ENCODE results near the gene KIF5B.
A peak's percentile ranks its signal among the peaks of the same experiment; 100 is the strongest.
"Not testable (repeated sequence)": the region's sequence is repeated elsewhere in the genome, so short reads cannot be mapped to it uniquely, and the experiment has no call there.

Gene KIF5B

GRCh38 chr10:32004161-32004591, 52.0 kb downstream of the KIF5B start:
- DNase-seq, result no peak

DNA sequence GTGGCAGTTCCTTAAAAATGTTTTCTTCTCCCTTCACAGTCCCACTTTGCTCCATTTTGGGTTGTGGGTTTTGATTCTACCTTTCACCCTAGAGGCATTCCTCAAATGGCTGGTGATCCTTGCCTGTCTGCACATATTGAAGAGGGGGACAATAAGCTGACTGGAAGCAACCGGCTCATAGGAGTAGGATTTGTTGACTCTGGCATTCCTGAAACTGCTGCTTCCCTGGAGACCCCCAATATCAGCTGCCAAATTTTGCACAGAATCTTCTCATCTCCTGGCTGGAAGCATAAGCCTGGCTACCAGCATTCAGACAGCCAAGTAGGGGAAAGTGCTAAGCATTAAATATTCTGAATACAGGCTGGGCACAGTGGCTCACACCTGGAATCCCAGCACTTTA, 53.7 kb downstream of the KIF5B start:
- no peak for DNase-seq

- no peak for DNase-seq
These were observed 55.3 kb downstream of the KIF5B start for GRCh38 chr10:32000937-32001336.

GRCh38 chr10:31999836-32000235, 56.4 kb downstream of the KIF5B start:
- DNase-seq, result no peak

DNA sequence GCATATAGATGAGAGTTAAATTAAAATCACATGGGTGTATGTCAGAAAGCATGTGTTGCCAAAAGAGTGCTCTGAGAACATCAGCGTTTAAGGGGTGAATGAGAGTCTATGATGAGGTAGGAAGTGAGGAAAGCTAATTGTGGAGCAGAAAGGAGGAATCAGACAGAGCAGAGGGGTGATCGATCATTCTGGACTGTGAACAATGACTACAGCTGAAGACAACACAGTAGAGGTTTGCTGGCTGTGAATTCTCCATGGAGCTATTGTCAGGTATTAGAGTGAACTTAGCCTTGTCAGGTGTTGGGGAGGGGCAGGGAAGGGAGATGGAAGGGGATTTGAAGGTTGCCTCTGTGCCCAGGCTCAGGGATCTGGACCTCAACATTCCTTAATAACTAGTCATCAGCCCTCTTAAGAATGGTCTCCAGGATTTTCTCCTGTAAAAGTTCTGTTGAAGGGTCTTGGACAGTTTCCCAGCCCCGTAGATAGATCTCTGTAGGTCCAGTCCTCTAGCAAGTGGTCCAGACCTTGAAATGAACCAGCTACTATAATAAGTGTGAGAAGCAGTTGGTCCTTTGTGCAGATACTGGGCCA, 57.1 kb downstream of the KIF5B start:
- DNase-seq, result no peak

DNA sequence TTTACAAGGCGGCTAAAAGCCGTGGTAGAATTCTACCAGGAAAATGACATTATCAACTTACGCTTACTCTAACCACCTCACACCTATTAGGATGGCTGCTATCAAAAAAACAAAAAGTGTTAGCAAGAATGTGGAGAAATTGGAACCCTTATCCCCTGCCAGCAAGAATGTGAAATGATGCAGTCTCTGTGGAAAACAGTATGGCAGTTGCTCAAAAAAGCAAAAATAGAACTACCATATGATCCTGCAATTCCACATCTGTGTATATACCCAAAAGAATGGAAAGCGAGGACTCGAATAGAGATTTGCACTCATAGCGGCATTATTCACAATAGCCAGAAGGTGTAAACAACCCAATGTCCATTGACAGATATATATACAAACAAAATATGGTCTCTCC, 61.3 kb downstream of the KIF5B start:
- DNase-seq, result no peak

GRCh38 chr10:31990937-31991336, 65.3 kb downstream of the KIF5B start:
- no peak for DNase-seq

- not testable (repeated sequence) for DNase-seq
These were observed 68.4 kb downstream of the KIF5B start for GRCh38 chr10:31987786-31988185.

GRCh38 chr10:31982111-31982510, 74.1 kb downstream of the KIF5B start:
- no peak for DNase-seq

- no peak for DNase-seq
These were observed 75.8 kb downstream of the KIF5B start for GRCh38 chr10:31980471-31980870.

GRCh38 chr10:31979071-31979470, 77.2 kb downstream of the KIF5B start:
- not testable (repeated sequence) for DNase-seq

DNA sequence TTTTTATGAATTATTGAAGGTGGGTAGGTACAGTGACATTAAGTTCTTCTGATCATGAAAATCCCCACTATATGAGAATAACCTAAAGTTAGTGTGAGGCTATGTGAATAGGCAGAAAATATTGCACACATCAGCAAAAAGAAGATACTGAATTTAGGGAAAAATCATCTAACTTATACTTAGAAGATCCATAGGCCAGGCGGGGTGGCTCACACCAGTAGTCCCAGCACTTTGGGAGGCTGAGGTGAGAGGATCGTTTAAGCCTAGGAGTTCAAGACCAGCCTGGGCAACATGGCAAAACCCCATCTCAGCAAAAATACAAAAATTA, 78.1 kb downstream of the KIF5B start:
- DNase-seq, result no peak

- DNase-seq, result no peak
These were observed 78.6 kb downstream of the KIF5B start for GRCh38 chr10:31977440-31978155.

DNA sequence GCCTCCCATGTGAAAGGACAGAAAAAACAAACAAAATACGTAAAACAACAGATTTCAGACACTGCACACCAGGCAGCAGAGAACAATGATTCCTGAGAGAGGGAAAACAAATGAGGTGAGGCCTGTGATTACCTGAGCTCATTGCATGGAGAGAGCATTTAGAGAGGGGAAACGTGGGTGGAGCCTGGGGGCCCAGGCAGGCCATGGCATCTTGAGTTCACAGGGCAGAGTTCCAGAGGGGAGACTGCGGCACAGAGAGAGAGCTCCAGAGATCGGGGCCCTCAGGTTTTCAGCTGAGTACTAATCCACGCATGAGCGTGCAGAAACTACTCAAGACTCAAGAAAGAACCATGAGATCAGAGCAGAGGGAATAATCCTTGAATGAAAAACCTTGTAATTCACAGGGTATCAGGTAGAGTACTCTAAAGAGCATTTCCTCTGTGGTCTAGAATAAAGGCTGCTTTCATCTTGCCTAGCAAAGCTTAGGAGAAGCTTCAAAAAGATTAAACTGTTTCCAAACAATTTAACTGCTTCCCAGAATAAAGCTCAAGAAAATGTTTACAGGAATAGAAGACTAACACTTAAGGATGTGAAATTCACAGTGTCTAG, 81.0 kb downstream of the KIF5B start:
- no peak for DNase-seq

DNA sequence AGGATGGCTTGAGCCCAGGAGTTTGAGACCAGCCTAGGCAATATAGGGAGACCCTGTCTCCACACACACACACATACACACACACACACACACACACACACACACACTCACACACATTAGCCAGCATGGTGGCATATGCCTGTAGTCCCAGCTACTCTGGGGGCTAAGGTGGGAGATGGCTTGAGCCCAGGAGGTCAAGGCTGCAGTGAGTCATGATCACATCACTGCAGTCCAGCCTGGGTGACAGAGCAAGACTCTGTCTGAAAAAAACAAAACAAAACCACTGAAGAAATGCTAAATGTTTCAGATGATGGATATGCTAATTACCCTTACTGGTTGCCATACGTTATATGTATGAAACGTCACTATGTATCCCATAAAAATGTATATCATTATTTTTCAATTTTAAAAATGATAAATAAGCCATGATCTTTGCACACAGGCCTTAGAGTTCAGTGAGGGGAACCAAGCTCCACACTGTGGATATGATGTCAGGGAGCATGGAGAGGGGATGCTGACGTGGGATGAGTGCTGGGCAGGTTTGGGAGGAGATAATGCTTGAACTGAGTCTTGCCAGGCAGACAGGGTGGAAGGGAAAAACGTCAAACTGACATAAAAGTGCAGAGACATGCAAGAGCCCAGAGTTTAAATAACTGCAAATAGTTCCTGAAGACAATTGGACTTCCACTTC, 81.6 kb downstream of the KIF5B start:
- DNase-seq, result no peak

- DNase-seq, result no peak
These were observed 83.6 kb downstream of the KIF5B start for GRCh38 chr10:31972519-31973041.

DNA sequence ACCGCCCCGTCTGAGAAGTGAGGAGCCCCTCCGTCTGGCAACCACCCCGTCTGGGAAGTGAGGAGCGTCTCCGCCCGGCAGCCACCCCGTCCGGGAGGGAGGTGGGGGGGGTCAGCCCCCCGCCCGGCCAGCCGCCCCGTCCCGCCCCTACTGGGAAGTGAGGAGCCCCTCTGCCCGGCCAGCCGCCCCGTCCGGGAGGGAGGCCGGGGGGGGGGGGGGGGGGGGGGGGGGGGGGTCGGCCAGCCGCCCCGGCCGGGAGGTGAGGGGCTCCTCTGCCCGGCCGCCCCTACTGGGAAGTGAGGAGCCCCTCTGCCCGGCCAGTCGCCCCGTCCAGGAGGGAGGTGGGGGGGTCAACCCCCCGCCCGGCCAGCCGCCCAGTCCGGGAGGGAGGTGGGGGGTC, 86.4 kb downstream of the KIF5B start:
- DNase-seq, result not testable (repeated sequence)

DNA sequence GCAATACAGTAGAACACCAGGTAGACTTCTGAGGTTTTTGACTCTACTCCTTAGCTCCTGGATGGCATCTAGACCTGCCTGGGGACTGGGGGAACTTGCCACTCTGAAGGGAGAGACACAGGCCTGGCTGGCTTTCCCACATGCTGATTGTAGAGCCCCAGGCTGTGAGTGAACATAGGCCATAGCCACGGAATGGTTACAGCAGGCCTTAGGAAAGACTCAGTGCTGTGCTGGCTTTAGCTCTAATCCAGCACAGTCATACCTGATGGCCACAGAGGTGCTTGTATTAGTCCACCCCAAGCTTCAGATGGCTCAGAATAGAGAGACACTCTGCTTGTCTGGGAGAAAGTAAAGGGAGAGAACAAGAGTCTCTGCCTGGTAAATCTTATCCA, 92.6 kb downstream of the KIF5B start:
- no peak for DNase-seq

DNA sequence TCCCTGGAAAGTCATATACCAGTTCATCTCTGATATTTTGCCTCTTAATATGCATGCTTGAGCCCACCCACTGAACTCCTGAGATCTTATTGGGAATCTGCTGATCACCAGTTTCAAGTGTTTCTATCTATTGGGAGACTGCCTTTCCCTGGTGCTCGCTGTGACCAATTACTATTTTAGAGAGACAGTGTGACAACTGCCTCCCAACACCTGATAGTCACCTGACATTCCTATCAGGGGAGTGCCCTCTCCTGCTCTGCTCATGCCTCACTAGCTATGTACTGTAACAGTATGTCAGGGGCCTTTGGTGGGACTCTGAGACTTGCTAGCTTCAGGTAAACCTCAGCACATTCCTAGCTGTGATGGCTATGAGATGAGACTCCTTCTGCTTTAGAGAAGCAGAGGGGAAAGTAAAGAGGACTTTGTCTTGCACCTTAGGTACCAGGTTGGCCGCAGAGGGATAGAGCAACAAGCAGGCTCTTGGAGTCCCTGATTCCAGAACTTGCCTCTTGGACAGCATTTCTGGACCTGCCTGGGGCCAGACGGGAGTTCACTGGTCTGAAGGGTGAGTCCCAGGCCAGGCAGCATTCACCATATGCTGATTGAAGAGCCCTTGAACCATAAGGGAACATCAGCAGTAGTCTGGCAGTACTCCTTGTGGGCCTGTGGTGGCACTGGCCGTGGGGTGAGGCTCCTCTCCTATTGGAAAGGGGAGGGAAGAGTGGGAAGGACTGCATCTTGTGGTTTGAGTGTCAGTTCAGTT, 93.2 kb downstream of the KIF5B start:
- no peak for DNase-seq

GRCh38 chr10:31961277-31962074, 94.7 kb downstream of the KIF5B start:
- DNase-seq, result peak; percentile 56

DNA sequence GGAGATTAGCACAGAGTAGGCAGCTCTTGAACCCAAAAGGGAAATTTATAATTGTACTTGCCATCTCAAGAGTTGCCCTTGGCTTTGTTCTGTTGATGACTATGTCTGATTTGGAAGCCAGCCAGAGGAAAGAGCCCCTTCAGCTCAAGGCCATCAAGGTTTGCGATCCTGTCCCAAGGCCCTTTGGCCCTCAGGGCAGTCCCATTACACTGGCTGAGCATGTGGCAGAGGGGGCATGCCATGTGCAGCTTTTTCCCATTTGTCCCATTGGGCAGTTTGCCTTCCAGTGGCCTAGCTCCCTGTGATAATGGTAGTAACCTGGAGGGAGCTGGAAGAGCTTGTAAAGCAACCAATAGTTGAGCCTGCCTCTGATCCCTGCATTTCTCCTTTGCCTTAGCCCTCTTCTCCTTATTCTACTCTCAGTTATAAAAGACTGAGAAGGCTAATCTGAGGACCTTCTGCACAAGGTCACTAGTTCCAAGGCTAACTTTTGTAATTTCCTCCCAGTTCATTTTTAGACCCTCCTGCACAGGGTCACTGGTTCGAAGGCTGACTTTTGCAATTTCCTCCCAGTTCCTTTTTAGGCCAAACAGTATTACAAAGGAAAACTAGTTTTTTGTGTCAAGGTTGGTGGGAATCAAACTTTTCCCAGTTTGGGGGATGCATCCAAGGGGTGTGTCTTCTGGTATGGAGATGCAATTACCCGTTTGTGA, 96.6 kb downstream of the KIF5B start:
- DNase-seq, result no peak

Measured in NCI-H2029 treated with DMSO at 0.1 percent for 48 hours (cell line).